Measurements from ENCODE around the gene NUBPL.
"Not testable (repeated sequence)": the region's sequence is repeated elsewhere in the genome, so short reads cannot be mapped to it uniquely, and the experiment has no call there.

Gene NUBPL

DNA sequence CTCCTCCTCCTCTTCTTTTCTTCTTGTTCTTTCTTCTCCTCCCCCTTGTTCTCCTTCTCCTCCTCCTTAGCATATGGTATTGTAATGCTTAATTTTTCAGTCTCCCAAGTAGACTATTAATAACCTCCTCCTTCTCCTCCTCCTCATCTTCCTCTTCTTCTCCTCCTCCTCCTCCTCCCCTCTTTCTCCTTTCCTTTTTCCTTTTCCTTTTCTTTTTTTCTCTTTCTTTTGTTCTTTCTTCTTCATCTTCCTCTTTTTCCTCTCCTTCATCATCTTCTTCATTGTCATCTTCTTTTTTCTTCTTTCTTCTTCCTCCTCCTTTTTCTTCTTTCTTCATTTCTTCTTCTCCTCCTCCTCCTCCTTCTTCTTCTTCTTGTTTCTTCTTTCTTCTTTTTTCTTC is 264.3 kb downstream of the NUBPL start:
- no peak for DNase-seq

- peak; percentile 79 for DNase-seq
Observed at GRCh38 chr14:31827325-31827724, 266.1 kb downstream of the NUBPL start.

GRCh38 chr14:31828946-31829868 is 268.0 kb downstream of the NUBPL start:
- no peak for DNase-seq

- peak; percentile 96 for DNase-seq
Observed at GRCh38 chr14:31834616-31835015, 273.4 kb downstream of the NUBPL start.

DNA sequence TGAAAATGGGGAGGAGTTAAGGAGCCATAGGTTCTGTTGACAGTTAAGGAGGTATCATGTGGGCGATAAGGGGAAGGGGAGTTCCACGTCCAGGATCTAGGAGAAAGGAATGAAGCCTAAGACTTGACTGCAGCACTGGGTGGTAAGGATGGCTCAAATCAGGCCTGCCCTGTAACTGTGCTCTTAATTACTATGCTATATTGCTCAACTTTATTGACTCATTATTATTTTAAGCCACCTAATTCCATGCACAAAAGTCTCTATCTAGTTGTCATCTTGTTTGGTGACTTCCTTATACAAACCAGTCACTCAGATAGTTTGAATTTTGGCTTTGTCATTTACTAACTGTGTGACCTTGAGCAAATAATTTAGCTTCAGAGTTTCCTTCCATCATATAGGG is 273.8 kb downstream of the NUBPL start:
- no peak for DNase-seq

- no peak for DNase-seq
Observed at GRCh38 chr14:31837031-31837430, 275.8 kb downstream of the NUBPL start.

DNA sequence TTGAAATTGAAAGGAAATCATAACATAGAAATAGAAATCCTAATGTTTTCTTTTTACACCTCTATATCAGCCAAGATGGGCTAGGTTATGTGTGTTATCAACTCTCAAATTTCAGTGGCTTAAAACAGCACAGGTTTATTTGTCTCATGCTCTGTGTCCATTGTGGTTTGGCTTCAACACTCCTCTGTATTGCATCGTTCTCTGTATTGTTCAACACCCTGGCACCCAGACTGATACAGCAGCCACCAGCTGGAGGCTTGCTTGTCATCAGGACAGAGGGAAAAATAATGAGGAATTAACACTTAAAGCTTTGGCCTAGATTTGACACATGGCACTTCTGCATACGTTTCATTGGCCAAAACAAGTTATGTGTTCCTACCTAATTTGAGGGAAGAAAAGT is 281.7 kb downstream of the NUBPL start:
- DNase-seq: peak; percentile 99

DNA sequence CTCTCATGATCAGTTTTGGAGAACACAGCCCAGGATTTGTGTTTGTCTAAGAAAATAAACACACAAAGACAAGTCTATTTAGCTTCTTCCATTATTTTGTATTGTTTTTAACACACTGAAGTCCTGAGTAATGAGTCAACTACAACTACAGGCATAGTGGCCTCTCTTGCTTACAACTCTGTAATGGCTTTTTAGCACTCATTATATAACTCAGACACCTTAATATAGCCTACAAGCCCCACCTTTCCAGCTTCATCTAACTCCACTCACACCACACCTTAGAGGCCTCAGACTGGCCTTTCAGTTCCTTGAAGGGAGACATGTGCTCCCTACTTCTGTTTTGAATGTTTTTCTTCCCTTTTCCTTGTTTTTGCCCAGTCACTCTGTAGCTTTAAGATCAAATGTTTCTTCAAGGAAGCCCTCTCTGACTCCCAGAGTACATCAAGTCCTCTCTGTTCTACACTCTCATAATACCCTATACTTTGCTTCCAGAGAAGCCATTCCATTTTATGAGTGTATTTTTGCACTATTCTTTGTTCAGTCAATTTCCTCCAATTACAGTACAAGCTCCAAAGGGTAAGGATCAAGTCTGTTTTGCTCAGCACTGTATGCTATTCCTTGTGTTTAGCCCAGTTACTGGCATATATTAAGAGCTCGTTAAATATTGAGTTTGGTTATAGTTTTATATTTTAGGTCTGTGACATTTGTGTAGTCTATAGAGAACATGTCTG is 282.3 kb downstream of the NUBPL start:
- DNase-seq: peak; percentile 92

DNA sequence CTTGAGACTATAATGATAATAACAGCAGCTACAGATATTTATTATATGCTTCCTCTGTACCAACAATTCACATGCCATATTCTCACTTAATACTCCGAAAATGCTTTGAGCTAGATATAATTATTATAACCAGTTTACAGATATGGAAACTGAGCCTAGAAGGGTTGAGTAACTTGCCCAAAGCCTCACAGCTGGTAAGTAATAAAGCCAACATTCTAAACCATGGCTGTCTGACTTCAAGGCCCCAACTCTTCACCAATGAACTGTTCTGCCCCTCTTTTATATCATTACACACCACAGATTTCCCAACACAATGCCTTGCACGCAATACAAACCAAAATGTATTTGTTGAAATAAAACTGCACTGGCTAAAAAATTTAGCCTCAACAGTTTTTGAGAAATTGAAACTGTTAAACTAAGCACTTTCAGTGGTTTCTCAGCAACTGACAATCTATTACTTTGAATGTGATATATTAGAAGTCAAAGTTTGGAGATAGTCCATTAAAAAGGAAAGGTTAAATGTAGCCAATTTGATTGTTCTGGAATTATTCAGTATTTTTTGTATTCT is 293.4 kb downstream of the NUBPL start:
- no peak for DNase-seq

- no peak for DNase-seq
Observed at GRCh38 chr14:31855262-31855661, 294.1 kb downstream of the NUBPL start.

- DNase-seq: not testable (repeated sequence)
Observed at GRCh38 chr14:31856003-31856402, 294.8 kb downstream of the NUBPL start.

GRCh38 chr14:31858868-31859267 is 297.7 kb downstream of the NUBPL start:
- DNase-seq: no peak

GRCh38 chr14:31864937-31865855 is 304.0 kb downstream of the NUBPL start:
- DNase-seq: no peak

DNA sequence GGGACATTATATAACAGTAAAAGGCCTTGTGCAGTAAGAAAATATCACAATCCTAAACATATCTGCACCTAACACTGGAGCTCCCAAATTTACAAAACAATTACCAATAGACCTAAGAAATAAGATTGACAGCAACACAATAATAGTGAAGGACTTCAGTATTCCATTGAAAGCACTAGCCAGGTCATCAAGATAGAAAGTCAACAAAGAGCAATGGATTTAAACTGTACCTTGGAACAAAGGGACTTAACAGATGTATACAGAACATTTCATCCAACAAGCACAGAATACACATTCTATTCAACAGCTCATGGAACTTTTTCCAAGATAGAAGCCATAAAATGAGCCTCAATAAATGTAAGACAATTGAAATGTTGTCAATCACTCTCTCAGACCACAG is 306.4 kb downstream of the NUBPL start:
- no peak for DNase-seq

GRCh38 chr14:31868096-31868495 is 306.9 kb downstream of the NUBPL start:
- DNase-seq: not testable (repeated sequence)

- DNase-seq: no peak
Observed at GRCh38 chr14:31876741-31877140, 315.5 kb downstream of the NUBPL start.

- DNase-seq: no peak
Observed at GRCh38 chr14:31877255-31877798, 316.1 kb downstream of the NUBPL start.

- DNase-seq: no peak
Observed at GRCh38 chr14:31879661-31880348, 318.6 kb downstream of the NUBPL start.

DNA sequence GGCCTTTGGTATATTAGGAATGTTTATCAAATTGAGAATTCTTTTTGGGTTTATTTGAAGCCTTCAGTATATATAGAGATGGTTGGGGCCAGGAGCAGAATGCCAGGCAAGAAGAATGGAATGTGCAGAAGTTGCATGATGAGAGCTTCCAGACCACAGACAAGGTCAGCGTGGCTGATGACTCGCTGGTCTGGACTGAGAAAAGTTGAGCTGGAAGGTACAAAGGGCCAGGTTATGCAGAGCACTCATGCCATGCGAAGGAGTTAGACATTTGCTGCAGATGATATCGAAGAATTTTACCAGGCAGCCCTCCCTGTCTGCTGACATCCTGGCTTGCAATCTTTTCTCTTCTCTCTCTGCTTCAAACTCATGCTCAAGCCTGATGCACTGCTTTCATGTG is 319.7 kb downstream of the NUBPL start:
- DNase-seq: no peak

- DNase-seq: no peak
Observed at GRCh38 chr14:31881531-31882310, 320.5 kb downstream of the NUBPL start.

GRCh38 chr14:31884238-31884637 is 323.0 kb downstream of the NUBPL start:
- no peak for DNase-seq
